OCI-LY1 (cell line): ENCODE data around the gene SORBS2.

Experiments
- EZH2 ChIP-seq: fragments of 200-600 bp; sonication (generic), shearing (Covaris generic); IDR thresholded peaks from 2 replicates; pipeline ENCODE4 v1.8.0; 2017; ENCODE audit warnings: borderline replicate concordance, mixed run types, mild to moderate bottlenecking, antibody characterized with exemption, low read length, moderate library complexity, mixed read lengths
- TF ChIP-seq, protein P1 (sequence below): fragments of 200-600 bp; sonication (generic), shearing (Covaris generic); IDR thresholded peaks from 2 replicates; pipeline ENCODE4 v1.5.1; 2017; ENCODE audit warnings: mild to moderate bottlenecking, antibody characterized with exemption, low read length, moderate library complexity, mixed read lengths

DNA sequence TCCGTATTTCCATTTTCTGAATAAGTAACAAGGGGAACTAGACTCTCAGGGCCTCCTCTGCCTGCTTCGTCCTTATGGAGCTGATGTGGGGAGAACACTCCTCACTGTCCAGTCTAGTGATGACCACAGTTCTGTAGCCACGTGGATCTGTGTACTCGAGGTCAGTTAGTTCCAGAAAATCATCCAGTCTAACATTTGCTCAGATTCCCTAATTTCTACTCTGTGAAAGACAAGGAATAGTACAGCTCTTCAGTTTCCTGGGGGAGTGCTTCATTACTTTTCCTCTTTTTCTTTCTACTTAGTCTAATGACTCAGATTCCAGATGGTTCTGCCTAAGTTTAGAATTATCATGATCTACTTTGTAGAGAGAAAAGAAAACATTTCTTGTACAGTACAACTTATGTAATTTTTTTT lies 82.6 kb downstream of the SORBS2 start:
- TF ChIP-seq, protein P1, sequence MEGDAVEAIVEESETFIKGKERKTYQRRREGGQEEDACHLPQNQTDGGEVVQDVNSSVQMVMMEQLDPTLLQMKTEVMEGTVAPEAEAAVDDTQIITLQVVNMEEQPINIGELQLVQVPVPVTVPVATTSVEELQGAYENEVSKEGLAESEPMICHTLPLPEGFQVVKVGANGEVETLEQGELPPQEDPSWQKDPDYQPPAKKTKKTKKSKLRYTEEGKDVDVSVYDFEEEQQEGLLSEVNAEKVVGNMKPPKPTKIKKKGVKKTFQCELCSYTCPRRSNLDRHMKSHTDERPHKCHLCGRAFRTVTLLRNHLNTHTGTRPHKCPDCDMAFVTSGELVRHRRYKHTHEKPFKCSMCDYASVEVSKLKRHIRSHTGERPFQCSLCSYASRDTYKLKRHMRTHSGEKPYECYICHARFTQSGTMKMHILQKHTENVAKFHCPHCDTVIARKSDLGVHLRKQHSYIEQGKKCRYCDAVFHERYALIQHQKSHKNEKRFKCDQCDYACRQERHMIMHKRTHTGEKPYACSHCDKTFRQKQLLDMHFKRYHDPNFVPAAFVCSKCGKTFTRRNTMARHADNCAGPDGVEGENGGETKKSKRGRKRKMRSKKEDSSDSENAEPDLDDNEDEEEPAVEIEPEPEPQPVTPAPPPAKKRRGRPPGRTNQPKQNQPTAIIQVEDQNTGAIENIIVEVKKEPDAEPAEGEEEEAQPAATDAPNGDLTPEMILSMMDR, result no peak
- no peak for TF ChIP-seq EZH2
